ENCODE measurements around the gene ANKRD17. TPM values are rescaled to one million over a fixed set of nuclear protein-coding genes. Genes with fewer than 3 reads are reported as not detected.

The ANKRD17 gene
- total and polyA plus RNA-seq, 2 donors (not counting 3 experiments of a cell fraction or from before 2014, with no cell fraction given): 33.3 to 64.4 TPM

DNA sequence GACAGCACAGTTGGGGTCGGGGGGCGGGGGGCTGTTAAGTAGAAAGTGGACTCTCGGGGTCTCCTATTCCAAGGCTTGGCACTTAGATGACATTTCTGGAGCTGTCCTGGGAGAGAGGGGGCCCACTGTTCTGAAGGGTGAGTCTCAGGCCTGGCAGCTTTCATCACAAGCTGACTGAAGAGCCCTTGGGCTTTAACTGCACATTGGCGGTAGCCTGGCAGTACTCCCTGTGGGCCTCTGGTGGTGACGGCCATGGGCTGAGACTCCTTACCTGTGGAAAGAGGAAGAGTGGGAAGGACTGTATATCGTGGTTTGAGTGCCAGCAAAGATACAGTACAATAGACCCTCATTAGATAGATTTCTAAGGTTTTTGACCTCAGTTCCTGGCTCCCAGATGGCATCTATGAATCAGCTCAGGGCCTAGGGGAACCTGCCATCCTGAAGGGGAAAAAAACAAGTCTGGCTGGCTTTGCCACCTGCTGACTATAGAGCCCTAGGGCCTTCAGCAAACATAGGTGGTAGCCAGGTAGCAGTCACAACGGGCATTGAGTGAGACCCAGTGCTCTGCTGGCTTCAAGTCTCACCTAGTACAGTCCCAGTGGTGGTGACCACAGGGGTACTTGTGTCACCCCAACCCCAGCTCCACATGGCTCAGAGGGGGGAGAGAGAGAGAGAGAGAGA, 87.9 kb downstream of the ANKRD17 start:
- Histone ChIP-seq H3K27me3 (ENCODE audit: control insufficient read depth in 2 of 2, insufficient read depth in 2 of 2, low read length in 2 of 2) (no peaks in the 10 kb centered on the region), H3K36me3 (ENCODE audit: control insufficient read depth in 2 of 2, extremely low read depth in 1 of 2, insufficient read depth in 2 of 2, low read length in 2 of 2) (peaks cover 8 to 10% of the 10 kb centered on the region in 2 experiments), H3K9ac (replicated peaks; ENCODE audit: extremely low read depth, insufficient read depth, low read length) (no peak overlapping the region), H4K20me1 (replicated peaks; ENCODE audit: control insufficient read depth, extremely low read depth, insufficient read depth, low read length) (peaks cover 7% of the 10 kb centered on the region), H3K4me1 (ENCODE audit: control insufficient read depth, extremely low read depth, insufficient read depth, low read length) (peaks cover 9% of the 10 kb centered on the region), H3K9me3 (replicated peaks; ENCODE audit: control insufficient read depth, insufficient read depth, low read length) (no peaks in the 10 kb centered on the region), H3K27ac (ENCODE audit: insufficient read depth, low read depth, low read length) (no peak overlapping the region), H2AFZ (ENCODE audit: low read depth, low read length) (no peak overlapping the region), H3K9me1 (replicated peaks; ENCODE audit: control insufficient read depth, extremely low read depth, insufficient read depth, low read length) (no peaks in the 10 kb centered on the region), H3K4me3 (replicated peaks in 1 of 3; ENCODE audit: insufficient read depth in 1 of 3, low read depth in 1 of 3, low read length in 3 of 3) (no peak overlapping the region), H3K79me2 (ENCODE audit: control insufficient read depth, insufficient read depth, low read length) (peaks cover 74% of the 10 kb centered on the region), H3K4me2 (ENCODE audit: insufficient read depth, low read length) (no peak overlapping the region)
- TF ChIP-seq MYC (IDR thresholded peaks at IDR 0.05; ENCODE audit: low read depth, low read length) (no peak), EZH2 (IDR thresholded peaks at IDR 0.05; ENCODE audit: borderline replicate concordance, low read depth, low read length, severe bottlenecking) (no peak), POLR2A (IDR thresholded peaks at IDR 0.05; ENCODE audit: low read depth, low read length) (no peak), GATA2 (IDR thresholded peaks at IDR 0.05; ENCODE audit: insufficient read depth, insufficient read length, low read depth, low read length) (no peak), POLR2AphosphoS5 (IDR thresholded peaks at IDR 0.05; ENCODE audit: insufficient read depth, low read depth, low read length) (no peak), MAX (IDR thresholded peaks at IDR 0.05; ENCODE audit: insufficient read depth, insufficient read length) (no peak), FOS (IDR thresholded peaks at IDR 0.05; ENCODE audit: borderline replicate concordance, insufficient read depth, low read length) (no peak), JUN (IDR thresholded peaks at IDR 0.05; ENCODE audit: borderline replicate concordance, insufficient read depth, insufficient read length, low read depth) (no peak), CTCF (IDR thresholded peaks at IDR 0.05; ENCODE audit: extremely low read depth in 1 of 2, insufficient read depth in 1 of 2, low read depth in 1 of 2, low read length in 2 of 2) (no peak)
- intact Hi-C loops (cut with micrococcal nuclease): no loop called here
- DNase-seq (ENCODE audit: low read depth, low spot score): no peak
- BruUV-seq (replicated peaks): no TSS peak
- FAIRE-seq: no peak
- ChIA-PET POLR2A (no interaction called here), CTCF (interaction anchor here (1.0 to 1.8 kb wide), 2 partner anchors 22 to 86 kb away, joined by 3 to 5 read pairs; no protein-coding TSS in a partner anchor)
- dilution Hi-C loops (cut with MboI; ENCODE audit: extremely low pct_ligation_motif_present, low sequenced_read_pairs): no loop called here
